ENCODE results near the gene DPYSL5. TPM values are rescaled to one million over a fixed set of nuclear protein-coding genes. Genes with fewer than 3 reads are reported as not detected.
A peak's percentile ranks its signal among the peaks of the same experiment; 100 is the strongest.

DPYSL5 gene
- total and polyA plus RNA-seq, 10 of the 15 experiments (the other 5 are each of a cell fraction or from before 2014, with no cell fraction given): not detected

DNA sequence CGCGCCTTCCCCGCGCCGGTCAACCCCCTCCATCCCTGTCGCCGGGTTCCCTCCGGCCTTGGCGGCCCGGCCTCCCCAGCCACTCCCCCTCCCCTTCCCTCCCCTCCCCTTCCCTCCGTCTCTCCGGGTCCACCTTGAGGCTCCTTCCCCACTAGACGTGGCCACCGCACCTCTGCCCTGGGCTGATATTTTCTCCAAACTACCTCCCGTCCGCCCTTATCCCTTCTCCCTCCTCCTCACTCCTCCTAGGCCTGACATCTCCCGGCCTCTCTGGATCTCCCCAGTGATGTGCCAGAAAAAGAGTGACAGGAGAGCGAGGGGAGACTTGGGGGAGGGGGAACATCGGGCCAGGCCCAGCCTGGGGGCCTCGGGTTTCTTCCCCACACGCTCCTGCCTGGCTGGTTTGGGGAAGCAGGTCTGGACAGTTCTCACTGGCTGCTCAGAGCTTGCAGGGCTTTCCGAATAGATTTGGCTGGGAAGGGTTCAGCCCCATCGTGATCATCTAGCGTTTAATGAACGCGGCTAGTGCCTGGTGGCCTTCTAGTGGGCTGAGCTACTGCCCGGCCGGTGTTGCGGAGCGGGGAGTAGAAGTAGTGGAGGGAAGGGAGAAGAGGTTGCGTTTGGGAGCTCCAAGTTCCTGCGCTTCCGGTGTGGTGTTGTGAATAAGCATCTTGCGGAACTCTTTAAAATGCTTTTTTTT is 123.1 kb downstream of the DPYSL5 start:
- ATAC-seq: peak; percentile 38
- no peaks in the 10 kb centered on the region for H3K79me2 ChIP-seq (ENCODE audit: control insufficient read depth, insufficient read depth, low read length)
- no peaks in the 10 kb centered on the region; the same call in 2 of the 3 replicates for H3K9me3 ChIP-seq (replicated peaks; ENCODE audit: control insufficient read depth, insufficient read depth, low read length)
- 23% methylated on average over 19 of the region's 34 CpGs for WGBS (ENCODE audit: insufficient coverage, insufficient replicate concordance, low lambda C conversion rate, missing lambda C conversion rate)
- no peaks in the 10 kb centered on the region for H3K4me1 ChIP-seq (ENCODE audit: control insufficient read depth, insufficient read depth, low read length)
- ChIA-PET CTCF (interaction anchor here (1.3 kb wide), 2 partner anchors 10 to 11 kb away, joined by 5 to 10 read pairs; no protein-coding TSS in a partner anchor), POLR2A (no interaction called here), RAD21 (ENCODE audit: unreplicated experiment) (no interaction called here), SMC1A (ENCODE audit: uncharacterized antibody, unreplicated experiment) (interaction anchor here (0.6 to 0.7 kb wide), 2 partner anchors 154 to 662 kb away, joined by 3 read pairs; no protein-coding TSS in a partner anchor)
- H3K9ac ChIP-seq (ENCODE audit: control insufficient read depth, insufficient read depth, low read length): no peak overlapping the region
- no peaks in the 10 kb centered on the region for H3K36me3 ChIP-seq (ENCODE audit: control insufficient read depth in 2 of 2, insufficient read depth in 2 of 2, low read length in 1 of 2)
- no peak overlapping the region for H3K27ac ChIP-seq (ENCODE audit: control insufficient read depth, insufficient read depth)
- in situ Hi-C loops (cut with MboI) (no loop called here), intact Hi-C loops (cut with micrococcal nuclease; ENCODE audit: unreplicated experiment) (no loop called here)
- peak overlapping the region; percentile 55 for H2AFZ ChIP-seq (ENCODE audit: control insufficient read depth, low read depth, low read length)
- peak overlapping the region; percentile 84; the same call in 1 of the 2 replicates for H3K4me2 ChIP-seq (ENCODE audit: control insufficient read depth, insufficient read depth)
- peak overlapping the region; percentile 21; the same call in 1 of the 2 replicates for H3K4me3 ChIP-seq
- FAIRE-seq: no peak
- H3K27me3 ChIP-seq (replicated peaks in 1 of 2; ENCODE audit: control insufficient read depth in 2 of 2, insufficient read depth in 2 of 2, low read length in 1 of 2): peaks cover 1 to 2% of the 10 kb centered on the region in 2 experiments
- BruUV-seq (replicated peaks): no TSS peak
- no peak for DNase-seq (ENCODE audit: low read depth, low spot score)
- no peaks in the 10 kb centered on the region for H4K20me1 ChIP-seq (ENCODE audit: control insufficient read depth, insufficient read depth)
- TF ChIP-seq RFX5 (IDR thresholded peaks at IDR 0.05; ENCODE audit: low read depth, low read length) (no peak), NR2F1 (conservative IDR thresholded peaks at IDR 0.05) (no peak), BCL11A (IDR thresholded peaks at IDR 0.05; ENCODE audit: low read depth, low read length) (no peak), EZH2 (IDR thresholded peaks at IDR 0.05; ENCODE audit: borderline replicate concordance, control insufficient read depth, low read depth, low read length) (no peak), CBFB (IDR thresholded peaks at IDR 0.05; ENCODE audit: low read depth) (no peak)
- TF ChIP-seq, protein P1, sequence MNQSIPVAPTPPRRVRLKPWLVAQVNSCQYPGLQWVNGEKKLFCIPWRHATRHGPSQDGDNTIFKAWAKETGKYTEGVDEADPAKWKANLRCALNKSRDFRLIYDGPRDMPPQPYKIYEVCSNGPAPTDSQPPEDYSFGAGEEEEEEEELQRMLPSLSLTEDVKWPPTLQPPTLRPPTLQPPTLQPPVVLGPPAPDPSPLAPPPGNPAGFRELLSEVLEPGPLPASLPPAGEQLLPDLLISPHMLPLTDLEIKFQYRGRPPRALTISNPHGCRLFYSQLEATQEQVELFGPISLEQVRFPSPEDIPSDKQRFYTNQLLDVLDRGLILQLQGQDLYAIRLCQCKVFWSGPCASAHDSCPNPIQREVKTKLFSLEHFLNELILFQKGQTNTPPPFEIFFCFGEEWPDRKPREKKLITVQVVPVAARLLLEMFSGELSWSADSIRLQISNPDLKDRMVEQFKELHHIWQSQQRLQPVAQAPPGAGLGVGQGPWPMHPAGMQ (IDR thresholded peaks at IDR 0.05; ENCODE audit: borderline replicate concordance): no peak
- TF ChIP-seq, protein P2, sequence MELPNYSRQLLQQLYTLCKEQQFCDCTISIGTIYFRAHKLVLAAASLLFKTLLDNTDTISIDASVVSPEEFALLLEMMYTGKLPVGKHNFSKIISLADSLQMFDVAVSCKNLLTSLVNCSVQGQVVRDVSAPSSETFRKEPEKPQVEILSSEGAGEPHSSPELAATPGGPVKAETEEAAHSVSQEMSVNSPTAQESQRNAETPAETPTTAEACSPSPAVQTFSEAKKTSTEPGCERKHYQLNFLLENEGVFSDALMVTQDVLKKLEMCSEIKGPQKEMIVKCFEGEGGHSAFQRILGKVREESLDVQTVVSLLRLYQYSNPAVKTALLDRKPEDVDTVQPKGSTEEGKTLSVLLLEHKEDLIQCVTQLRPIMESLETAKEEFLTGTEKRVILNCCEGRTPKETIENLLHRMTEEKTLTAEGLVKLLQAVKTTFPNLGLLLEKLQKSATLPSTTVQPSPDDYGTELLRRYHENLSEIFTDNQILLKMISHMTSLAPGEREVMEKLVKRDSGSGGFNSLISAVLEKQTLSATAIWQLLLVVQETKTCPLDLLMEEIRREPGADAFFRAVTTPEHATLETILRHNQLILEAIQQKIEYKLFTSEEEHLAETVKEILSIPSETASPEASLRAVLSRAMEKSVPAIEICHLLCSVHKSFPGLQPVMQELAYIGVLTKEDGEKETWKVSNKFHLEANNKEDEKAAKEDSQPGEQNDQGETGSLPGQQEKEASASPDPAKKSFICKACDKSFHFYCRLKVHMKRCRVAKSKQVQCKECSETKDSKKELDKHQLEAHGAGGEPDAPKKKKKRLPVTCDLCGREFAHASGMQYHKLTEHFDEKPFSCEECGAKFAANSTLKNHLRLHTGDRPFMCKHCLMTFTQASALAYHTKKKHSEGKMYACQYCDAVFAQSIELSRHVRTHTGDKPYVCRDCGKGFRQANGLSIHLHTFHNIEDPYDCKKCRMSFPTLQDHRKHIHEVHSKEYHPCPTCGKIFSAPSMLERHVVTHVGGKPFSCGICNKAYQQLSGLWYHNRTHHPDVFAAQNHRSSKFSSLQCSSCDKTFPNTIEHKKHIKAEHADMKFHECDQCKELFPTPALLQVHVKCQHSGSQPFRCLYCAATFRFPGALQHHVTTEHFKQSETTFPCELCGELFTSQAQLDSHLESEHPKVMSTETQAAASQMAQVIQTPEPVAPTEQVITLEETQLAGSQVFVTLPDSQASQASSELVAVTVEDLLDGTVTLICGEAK (IDR thresholded peaks at IDR 0.05; ENCODE audit: borderline replicate concordance): no peak
- TF ChIP-seq, protein P3, sequence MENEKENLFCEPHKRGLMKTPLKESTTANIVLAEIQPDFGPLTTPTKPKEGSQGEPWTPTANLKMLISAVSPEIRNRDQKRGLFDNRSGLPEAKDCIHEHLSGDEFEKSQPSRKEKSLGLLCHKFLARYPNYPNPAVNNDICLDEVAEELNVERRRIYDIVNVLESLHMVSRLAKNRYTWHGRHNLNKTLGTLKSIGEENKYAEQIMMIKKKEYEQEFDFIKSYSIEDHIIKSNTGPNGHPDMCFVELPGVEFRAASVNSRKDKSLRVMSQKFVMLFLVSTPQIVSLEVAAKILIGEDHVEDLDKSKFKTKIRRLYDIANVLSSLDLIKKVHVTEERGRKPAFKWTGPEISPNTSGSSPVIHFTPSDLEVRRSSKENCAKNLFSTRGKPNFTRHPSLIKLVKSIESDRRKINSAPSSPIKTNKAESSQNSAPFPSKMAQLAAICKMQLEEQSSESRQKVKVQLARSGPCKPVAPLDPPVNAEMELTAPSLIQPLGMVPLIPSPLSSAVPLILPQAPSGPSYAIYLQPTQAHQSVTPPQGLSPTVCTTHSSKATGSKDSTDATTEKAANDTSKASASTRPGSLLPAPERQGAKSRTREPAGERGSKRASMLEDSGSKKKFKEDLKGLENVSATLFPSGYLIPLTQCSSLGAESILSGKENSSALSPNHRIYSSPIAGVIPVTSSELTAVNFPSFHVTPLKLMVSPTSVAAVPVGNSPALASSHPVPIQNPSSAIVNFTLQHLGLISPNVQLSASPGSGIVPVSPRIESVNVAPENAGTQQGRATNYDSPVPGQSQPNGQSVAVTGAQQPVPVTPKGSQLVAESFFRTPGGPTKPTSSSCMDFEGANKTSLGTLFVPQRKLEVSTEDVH (IDR thresholded peaks at IDR 0.05; ENCODE audit: low read depth, partially characterized antibody): no peak
- TF ChIP-seq, protein P4, sequence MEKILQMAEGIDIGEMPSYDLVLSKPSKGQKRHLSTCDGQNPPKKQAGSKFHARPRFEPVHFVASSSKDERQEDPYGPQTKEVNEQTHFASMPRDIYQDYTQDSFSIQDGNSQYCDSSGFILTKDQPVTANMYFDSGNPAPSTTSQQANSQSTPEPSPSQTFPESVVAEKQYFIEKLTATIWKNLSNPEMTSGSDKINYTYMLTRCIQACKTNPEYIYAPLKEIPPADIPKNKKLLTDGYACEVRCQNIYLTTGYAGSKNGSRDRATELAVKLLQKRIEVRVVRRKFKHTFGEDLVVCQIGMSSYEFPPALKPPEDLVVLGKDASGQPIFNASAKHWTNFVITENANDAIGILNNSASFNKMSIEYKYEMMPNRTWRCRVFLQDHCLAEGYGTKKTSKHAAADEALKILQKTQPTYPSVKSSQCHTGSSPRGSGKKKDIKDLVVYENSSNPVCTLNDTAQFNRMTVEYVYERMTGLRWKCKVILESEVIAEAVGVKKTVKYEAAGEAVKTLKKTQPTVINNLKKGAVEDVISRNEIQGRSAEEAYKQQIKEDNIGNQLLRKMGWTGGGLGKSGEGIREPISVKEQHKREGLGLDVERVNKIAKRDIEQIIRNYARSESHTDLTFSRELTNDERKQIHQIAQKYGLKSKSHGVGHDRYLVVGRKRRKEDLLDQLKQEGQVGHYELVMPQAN (conservative IDR thresholded peaks at IDR 0.05): no peak
- TF ChIP-seq, protein P5, sequence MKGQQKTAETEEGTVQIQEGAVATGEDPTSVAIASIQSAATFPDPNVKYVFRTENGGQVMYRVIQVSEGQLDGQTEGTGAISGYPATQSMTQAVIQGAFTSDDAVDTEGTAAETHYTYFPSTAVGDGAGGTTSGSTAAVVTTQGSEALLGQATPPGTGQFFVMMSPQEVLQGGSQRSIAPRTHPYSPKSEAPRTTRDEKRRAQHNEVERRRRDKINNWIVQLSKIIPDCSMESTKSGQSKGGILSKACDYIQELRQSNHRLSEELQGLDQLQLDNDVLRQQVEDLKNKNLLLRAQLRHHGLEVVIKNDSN (IDR thresholded peaks at IDR 0.05; ENCODE audit: borderline replicate concordance, extremely low read length, insufficient read depth, low read depth, low read length): no peak

Measured in GM12878 (cell line).